Measurements from ENCODE around the gene ABCC1.

GRCh38 chr16:16041196-16041892 is 91.9 kb downstream of the ABCC1 start:
- TF ChIP-seq CTCF (conservative IDR thresholded peaks at IDR 0.05 in 1 of 2, IDR thresholded peaks at IDR 0.05 in 1 of 2; ENCODE audit: low read depth in 1 of 2, low read length in 2 of 2): no peak
- TF ChIP-seq EZH2 (IDR thresholded peaks at IDR 0.05; ENCODE audit: low read length, missing control alignments): no peak
